Measurements from ENCODE around the gene PTGER1. TPM values are rescaled to one million over a fixed set of nuclear protein-coding genes. Genes with fewer than 3 reads are reported as not detected.

PTGER1 gene
- total and polyA plus RNA-seq, 2 donors, result 1.6 to 4.1 TPM

DNA sequence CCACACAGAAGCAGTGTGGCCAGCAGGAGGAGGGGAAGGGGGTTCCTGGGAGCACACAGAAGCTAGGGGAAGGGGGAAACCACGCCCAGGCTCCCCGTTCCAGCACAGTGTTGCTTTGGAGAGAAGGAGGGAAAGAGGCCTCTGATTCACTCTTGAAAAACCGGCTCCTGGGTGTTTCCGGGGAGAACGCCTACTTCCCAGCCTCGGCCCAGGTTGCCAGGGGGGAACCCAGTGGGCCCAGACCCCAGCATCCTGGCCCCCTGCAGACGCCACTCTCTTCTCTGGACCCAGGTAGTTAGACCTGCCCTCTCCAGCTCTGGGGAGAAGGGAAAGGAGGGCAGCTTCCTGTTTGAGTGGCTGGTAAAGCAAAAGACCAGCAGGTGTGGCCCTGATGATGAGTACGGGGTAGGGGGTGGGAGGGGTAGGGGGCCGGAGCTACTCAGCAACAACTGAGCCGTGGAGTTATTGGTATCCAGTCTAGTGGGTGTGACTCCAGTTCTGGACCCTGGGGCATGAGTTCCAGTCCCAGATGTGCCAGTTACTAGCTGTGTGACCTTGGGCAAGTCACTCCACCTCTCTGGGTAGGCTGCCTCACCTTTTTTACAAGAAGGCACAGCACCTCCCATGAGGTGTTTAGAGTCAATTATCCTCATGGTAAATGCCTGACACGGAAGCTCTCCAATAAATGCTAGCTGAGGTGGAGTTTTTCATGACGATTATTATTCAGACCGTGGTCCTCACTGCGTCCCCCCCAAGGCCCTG, 19.9 kb upstream of the PTGER1 start:
- DNase-seq (ENCODE audit: extremely low spot score), result no peak
- Histone ChIP-seq H3K27ac (ENCODE audit: low read depth) (peak overlapping the region; percentile 73), H3K4me1 (ENCODE audit: insufficient read depth) (no peaks in the 10 kb centered on the region), H3K4me3 (ENCODE audit: low read depth, low read length) (peak overlapping the region; percentile 88), H3K36me3 (ENCODE audit: insufficient read depth) (no peaks in the 10 kb centered on the region)
- 19% methylated on average over 14 of the region's 14 CpGs for WGBS

GRCh38 chr19:14494411-14494810, 19.3 kb upstream of the PTGER1 start:
- 77% methylated on average over 4 of the region's 4 CpGs for WGBS
- no peaks in the 10 kb centered on the region for H3K4me1 ChIP-seq (ENCODE audit: insufficient read depth)
- no peak overlapping the region for H3K4me3 ChIP-seq (ENCODE audit: low read depth, low read length)
- H3K36me3 ChIP-seq (ENCODE audit: insufficient read depth), result peaks cover 2% of the 10 kb centered on the region
- H3K27ac ChIP-seq (ENCODE audit: low read depth), result peak overlapping the region; percentile 11
- DNase-seq (ENCODE audit: extremely low spot score), result no peak

DNA sequence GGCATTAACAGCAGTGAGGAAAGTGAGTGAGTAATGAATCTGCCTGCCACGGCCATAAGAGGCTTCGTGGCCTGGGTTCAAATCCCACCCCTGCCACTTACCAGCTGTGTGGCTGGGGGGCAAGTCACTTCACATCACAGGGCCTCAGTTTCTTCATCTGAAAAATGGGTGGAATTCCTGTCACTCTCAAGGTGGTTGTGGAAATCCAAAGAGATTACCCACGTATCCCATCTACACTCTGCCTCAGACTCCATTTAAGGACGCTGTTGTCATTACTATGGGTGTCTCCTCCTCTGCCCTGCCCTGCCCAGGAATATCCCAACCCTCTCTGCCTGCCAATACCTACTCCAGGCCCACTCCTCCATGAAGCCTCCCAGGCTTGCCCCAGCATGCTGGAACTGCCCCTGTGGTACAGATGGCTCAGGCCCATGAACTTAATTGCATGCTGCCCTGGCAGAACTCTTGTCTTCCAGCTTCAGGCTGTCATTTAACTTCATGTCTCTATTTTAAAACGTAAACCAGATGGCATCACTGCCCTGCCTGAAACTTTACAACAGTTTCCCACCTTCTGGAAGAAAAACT, 17.7 kb upstream of the PTGER1 start:
- no peak for DNase-seq (ENCODE audit: extremely low spot score)
- whole genome bisulfite sequencing, result 81% methylated on average over 5 of the region's 5 CpGs
- no peaks in the 10 kb centered on the region for H3K4me1 ChIP-seq (ENCODE audit: insufficient read depth)

GRCh38 chr19:14487370-14488125, 12.4 kb upstream of the PTGER1 start:
- peaks cover 2% of the 10 kb centered on the region for H3K36me3 ChIP-seq (ENCODE audit: insufficient read depth)
- no peak overlapping the region for H3K4me3 ChIP-seq (ENCODE audit: low read depth, low read length)
- 92% methylated on average over 16 of the region's 16 CpGs for WGBS
- DNase-seq (ENCODE audit: extremely low spot score), result no peak
- no peaks in the 10 kb centered on the region for H3K4me1 ChIP-seq (ENCODE audit: insufficient read depth)
- no peak overlapping the region for H3K27ac ChIP-seq (ENCODE audit: low read depth)

More for the DNA sequence above, 17.7 kb upstream of the PTGER1 start:
- Histone ChIP-seq H3K4me3 (ENCODE audit: low read depth, low read length) (no peak overlapping the region), H3K27ac (ENCODE audit: low read depth) (no peak overlapping the region), H3K36me3 (ENCODE audit: insufficient read depth) (peaks cover 2% of the 10 kb centered on the region)

GRCh38 chr19:14482172-14482941, 7.2 kb upstream of the PTGER1 start:
- no peaks in the 10 kb centered on the region for H3K4me1 ChIP-seq (ENCODE audit: insufficient read depth)
- H3K4me3 ChIP-seq (ENCODE audit: low read depth, low read length), result no peak overlapping the region
- no peaks in the 10 kb centered on the region for H3K36me3 ChIP-seq (ENCODE audit: insufficient read depth)
- WGBS, result 93% methylated on average over 18 of the region's 18 CpGs
- no peak overlapping the region for H3K27ac ChIP-seq (ENCODE audit: low read depth)
- DNase-seq (ENCODE audit: extremely low spot score), result no peak

DNA sequence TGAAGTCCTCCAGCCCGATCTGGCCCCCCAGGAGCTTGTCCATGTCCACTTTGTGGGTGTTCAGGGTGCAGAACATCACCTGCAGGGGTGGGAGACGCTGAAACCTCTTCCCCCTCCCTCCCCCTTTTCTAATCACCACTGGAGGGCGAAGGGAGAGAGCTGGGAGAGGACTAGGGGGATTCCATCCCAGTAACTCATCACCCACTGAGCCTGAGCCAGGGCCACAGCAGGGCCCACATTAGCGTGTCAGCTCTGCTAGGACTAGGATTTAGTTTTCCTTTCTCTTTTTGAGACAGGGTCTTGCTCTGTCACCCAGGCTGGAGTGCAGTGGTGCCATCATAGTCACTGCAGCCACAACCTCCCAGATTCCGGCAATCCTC, 5.5 kb upstream of the PTGER1 start:
- WGBS, result 81% methylated on average over 5 of the region's 5 CpGs
- H3K4me1 ChIP-seq (ENCODE audit: insufficient read depth), result no peaks in the 10 kb centered on the region

DNA sequence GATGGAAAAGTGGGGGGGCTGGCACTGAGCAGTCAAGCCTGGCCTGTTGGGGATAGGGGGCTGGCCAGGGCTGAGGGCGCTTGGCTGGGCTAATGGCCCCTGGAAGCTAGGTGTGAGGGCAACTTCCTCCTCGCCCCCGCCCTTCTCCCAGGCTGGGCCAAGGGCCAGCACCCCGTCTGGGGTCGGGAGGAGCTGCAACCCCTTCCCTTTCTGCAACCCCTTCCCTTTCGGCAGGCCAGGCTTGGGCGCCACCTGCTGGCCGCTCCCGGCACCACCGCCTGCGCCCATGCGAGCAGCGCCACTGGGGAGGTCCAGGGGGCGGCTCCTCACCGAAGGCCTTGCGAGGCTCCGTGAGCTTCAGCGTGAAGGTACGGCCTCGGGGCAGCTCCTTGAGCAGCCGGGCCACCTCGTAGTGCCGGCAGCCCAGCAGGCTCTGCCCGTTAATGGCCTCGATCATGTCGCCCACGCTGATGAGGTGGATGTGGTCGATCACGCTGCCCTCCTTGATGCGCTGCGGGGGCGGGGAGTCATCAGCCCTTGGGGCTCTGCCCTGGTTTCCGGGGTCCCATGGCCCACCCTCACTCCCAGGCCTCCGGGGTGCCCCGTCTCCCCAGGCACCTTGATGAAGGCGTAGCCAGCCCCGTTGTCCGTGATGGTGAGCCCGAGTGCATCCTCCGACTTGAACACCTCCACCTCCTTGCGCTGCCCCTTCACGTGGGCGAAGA, 5.0 kb upstream of the PTGER1 start:
- no peak overlapping the region for H3K4me3 ChIP-seq (ENCODE audit: low read depth, low read length)
- DNase-seq (ENCODE audit: extremely low spot score), result no peak
- no peak overlapping the region for H3K27ac ChIP-seq (ENCODE audit: low read depth)
- 60% methylated on average over 43 of the region's 43 CpGs for WGBS
- no peaks in the 10 kb centered on the region for H3K36me3 ChIP-seq (ENCODE audit: insufficient read depth)
- peaks cover 3% of the 10 kb centered on the region for H3K4me1 ChIP-seq (ENCODE audit: insufficient read depth)

More for the DNA sequence above, 5.5 kb upstream of the PTGER1 start:
- H3K36me3 ChIP-seq (ENCODE audit: insufficient read depth), result no peaks in the 10 kb centered on the region
- H3K27ac ChIP-seq (ENCODE audit: low read depth), result no peak overlapping the region
- no peak overlapping the region for H3K4me3 ChIP-seq (ENCODE audit: low read depth, low read length)
- no peak for DNase-seq (ENCODE audit: extremely low spot score)

DNA sequence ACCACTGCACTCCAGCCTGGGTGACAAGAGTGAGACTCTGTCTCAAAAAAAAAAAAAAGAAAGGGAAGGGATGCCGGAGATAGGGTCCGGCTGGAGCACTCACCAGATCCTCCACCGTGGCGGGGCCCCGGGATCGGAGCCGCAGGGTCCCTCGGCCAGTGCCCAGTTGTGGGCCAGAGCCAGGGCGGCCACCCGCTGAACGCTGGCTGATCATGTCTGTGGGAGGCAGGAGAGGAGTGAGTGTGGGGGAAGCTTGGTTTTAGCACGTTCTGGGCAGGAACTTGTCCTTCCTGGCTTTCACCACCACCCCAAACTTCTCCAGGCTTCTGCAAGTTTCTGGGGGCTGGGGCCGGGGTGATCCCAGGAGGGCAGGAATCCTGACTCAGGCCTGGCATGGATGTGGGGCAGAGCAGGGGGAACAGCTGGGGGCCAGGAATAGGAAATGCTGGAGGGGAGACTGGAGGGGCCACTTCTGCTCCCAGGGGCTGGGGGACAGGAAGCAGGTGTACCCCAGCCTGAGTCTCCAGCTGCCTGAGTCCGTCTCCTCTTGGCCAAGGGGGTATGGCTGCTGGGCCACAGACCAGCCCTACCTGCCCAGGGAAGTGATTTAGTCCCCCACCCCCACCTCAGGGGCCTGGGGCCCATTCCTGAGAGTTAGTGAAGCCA, 4.3 kb upstream of the PTGER1 start:
- peaks cover 3% of the 10 kb centered on the region for H3K4me1 ChIP-seq (ENCODE audit: insufficient read depth)
- 90% methylated on average over 14 of the region's 14 CpGs for WGBS
- no peak for DNase-seq (ENCODE audit: extremely low spot score)
- H3K4me3 ChIP-seq (ENCODE audit: low read depth, low read length), result no peak overlapping the region
- H3K36me3 ChIP-seq (ENCODE audit: insufficient read depth), result no peaks in the 10 kb centered on the region
- no peak overlapping the region for H3K27ac ChIP-seq (ENCODE audit: low read depth)

- no peak for DNase-seq (ENCODE audit: extremely low spot score)
- no peaks in the 10 kb centered on the region for H3K36me3 ChIP-seq (ENCODE audit: insufficient read depth)
- H3K4me3 ChIP-seq (ENCODE audit: low read depth, low read length), result no peak overlapping the region
- peaks cover 5% of the 10 kb centered on the region for H3K4me1 ChIP-seq (ENCODE audit: insufficient read depth)
- no peak overlapping the region for H3K27ac ChIP-seq (ENCODE audit: low read depth)
- 68% methylated on average over 24 of the region's 24 CpGs for WGBS
Measured at GRCh38 chr19:14478113-14478545, 3.0 kb upstream of the PTGER1 start.

- WGBS, result 50% methylated on average over 10 of the region's 10 CpGs
- Histone ChIP-seq H3K27ac (ENCODE audit: low read depth) (no peak overlapping the region), H3K36me3 (ENCODE audit: insufficient read depth) (no peaks in the 10 kb centered on the region), H3K4me1 (ENCODE audit: insufficient read depth) (peaks cover 5% of the 10 kb centered on the region), H3K4me3 (ENCODE audit: low read depth, low read length) (no peak overlapping the region)
- peak; percentile 81 for DNase-seq (ENCODE audit: extremely low spot score)
Measured at GRCh38 chr19:14477418-14478112, 2.4 kb upstream of the PTGER1 start.

GRCh38 chr19:14476673-14477401, 1.7 kb upstream of the PTGER1 start:
- WGBS, result 35% methylated on average over 26 of the region's 26 CpGs
- no peak overlapping the region for H3K4me3 ChIP-seq (ENCODE audit: low read depth, low read length)
- no peak for DNase-seq (ENCODE audit: extremely low spot score)

GRCh38 chr19:14476327-14476672, 1.1 kb upstream of the PTGER1 start:
- 80% methylated on average over 7 of the region's 7 CpGs for WGBS
- Histone ChIP-seq H3K27ac (ENCODE audit: low read depth) (no peak overlapping the region), H3K4me1 (ENCODE audit: insufficient read depth) (peaks cover 5% of the 10 kb centered on the region)

More at GRCh38 chr19:14476673-14477401, 1.7 kb upstream of the PTGER1 start:
- H3K4me1 ChIP-seq (ENCODE audit: insufficient read depth), result peaks cover 5% of the 10 kb centered on the region
- no peaks in the 10 kb centered on the region for H3K36me3 ChIP-seq (ENCODE audit: insufficient read depth)
- H3K27ac ChIP-seq (ENCODE audit: low read depth), result no peak overlapping the region

More at GRCh38 chr19:14476327-14476672, 1.1 kb upstream of the PTGER1 start:
- no peak for DNase-seq (ENCODE audit: extremely low spot score)
- H3K4me3 ChIP-seq (ENCODE audit: low read depth, low read length), result no peak overlapping the region
- H3K36me3 ChIP-seq (ENCODE audit: insufficient read depth), result no peaks in the 10 kb centered on the region

All from urinary bladder (tissue), 4 donors.